Panc1 (cell line): ENCODE measurements around the gene ABCC1. TPM values are rescaled to one million over a fixed set of nuclear protein-coding genes. Genes with fewer than 3 reads are reported as not detected.

Source experiments
- ATAC-seq: fragments of 200-7000 bp; cut with Tn5 transposase; 2 replicates; pipeline ENCODE4 v1.9.1; 2020; ENCODE audit warnings: mild to moderate bottlenecking, moderate library complexity
- BruUV-seq: library from RNA; stranded (reverse); fragments of 400-500 nt; replicated peaks from 2 replicates; lab custom pipeline; 2021; lab: Mats Ljungman, UMichigan
- CTCF ChIA-PET: fragments of 300-600 bp; sonication (Branson Sonifier 250); formaldehyde crosslinking; loops from one replicate; lab custom pipeline; 2022; ENCODE audit warnings: antibody characterized with exemption; lab: Charles Lee
- POLR2A ChIA-PET: fragments of 300-600 bp; sonication (Branson Sonifier 250); formaldehyde crosslinking; loops from one replicate; lab custom pipeline; 2022; ENCODE audit warnings: antibody characterized with exemption; lab: Charles Lee
- DNase-seq: peaks from one replicate; pipeline ENCODE4 v3.0.0-alpha.2; 2010; ENCODE audit warnings: low read depth, low spot score
- H3K27ac ChIP-seq: 2 replicates; pipeline ENCODE4 v1.5.1; 2011; ENCODE audit warnings: mild to moderate bottlenecking, low read length, inconsistent platforms
- H3K27me3 ChIP-seq: fragments of 200-500 bp; sonication (Bioruptor generic); 2 replicates; pipeline ENCODE4 v1.6.0; 2014; ENCODE audit warnings: low read length, inconsistent platforms; ENCODE audit not compliant: control insufficient read depth, insufficient read depth
- H3K36me3 ChIP-seq: fragments of 200-500 bp; sonication (Bioruptor generic); 2 replicates; pipeline ENCODE4 v1.5.1; 2014; ENCODE audit warnings: inconsistent platforms, mild to moderate bottlenecking, low read length, moderate library complexity; ENCODE audit not compliant: control insufficient read depth, insufficient read depth
- H3K4me1 ChIP-seq: 2 replicates; pipeline ENCODE4 v1.5.1; 2011; ENCODE audit warnings: inconsistent platforms, mild to moderate bottlenecking, low read length, moderate library complexity; ENCODE audit not compliant: control insufficient read depth, insufficient read depth
- H3K4me3 ChIP-seq, 2 experiments: 2 replicates each; pipeline ENCODE4 v1.5.1; 2011 to 2012; ENCODE audit warnings: low read depth in 2 of 2, low read length in 2 of 2, mild to moderate bottlenecking in 2 of 2, inconsistent platforms in 1 of 2, moderate library complexity in 1 of 2
- H3K9me3 ChIP-seq: fragments of 200-500 bp; sonication (Bioruptor generic); 2 replicates; pipeline ENCODE4 v1.5.1; 2014; ENCODE audit warnings: low read depth, mild to moderate bottlenecking, inconsistent platforms, low read length, moderate library complexity; ENCODE audit not compliant: control insufficient read depth, insufficient read depth
- CTCF ChIP-seq: fragments of 450-650 bp; IDR thresholded peaks from 2 replicates; pipeline ENCODE4 v1.5.1; 2017; ENCODE audit warnings: mild to moderate bottlenecking
- POLR2AphosphoS5 ChIP-seq: IDR thresholded peaks from 2 replicates; pipeline ENCODE4 v1.6.1; 2012; ENCODE audit warnings: mild to moderate bottlenecking, low read depth, low read length, moderate library complexity
- REST ChIP-seq, 2 experiments: IDR thresholded peaks; 2 replicates each; pipeline ENCODE4 v1.6.1; 2011 to 2012; ENCODE audit warnings: low read depth in 2 of 2, control low read depth in 1 of 2, low read length in 1 of 2, mild to moderate bottlenecking in 1 of 2, moderate library complexity in 1 of 2; ENCODE audit not compliant: insufficient read depth in 1 of 2
- SIN3A ChIP-seq: IDR thresholded peaks from 2 replicates; pipeline ENCODE4 v1.6.1; 2012; ENCODE audit warnings: low read depth, mild to moderate bottlenecking, low read length, moderate library complexity, borderline replicate concordance; ENCODE audit not compliant: insufficient read depth
- TCF7L2 ChIP-seq: IDR thresholded peaks from 2 replicates; pipeline ENCODE4 v1.6.1; 2011; ENCODE audit warnings: mild to moderate bottlenecking, low read depth, low read length, inconsistent platforms
- in situ Hi-C: cut with HindIII; loops from 2 replicates; pipeline ENCODE4 v1.10.0; 2016; ENCODE audit warnings: low sequenced_read_pairs, low pct_unique_long_range_greater_than_20kb
- intact Hi-C: fragments of 100-400 bp; cut with micrococcal nuclease; formaldehyde crosslinking; loops from one replicate; pipeline ENCODE4 v1.10.0; 2022; ENCODE audit not compliant: unreplicated experiment
- total RNA-seq: library from RNA; stranded (reverse); gene quantifications from one replicate; pipeline ENCODE4 v1.2.1, GENCODE V29; 2021; ENCODE audit not compliant: unreplicated experiment

The ABCC1 gene
- total RNA-seq, 1 experiment from 2014 or later, result 296 TPM

GRCh38 chr16:16015849-16016248, 66.4 kb downstream of the ABCC1 start:
- in situ Hi-C loops, result no loop called here
- no peaks in the 10 kb centered on the region for H3K36me3 ChIP-seq

GRCh38 chr16:16016388-16016964, 67.1 kb downstream of the ABCC1 start:
- Histone ChIP-seq H3K27me3 (no peaks in the 10 kb centered on the region), H3K4me1 (peaks cover 42% of the 10 kb centered on the region), H3K9me3 (no peaks in the 10 kb centered on the region), H3K27ac (peak overlapping the region; percentile 75), H3K36me3 (no peaks in the 10 kb centered on the region), H3K4me3 (no peak overlapping the region)
- no peak for TF ChIP-seq TCF7L2
- TF ChIP-seq POLR2AphosphoS5, result no peak
- no peak for TF ChIP-seq REST (IDR thresholded peaks at IDR 0.05; ENCODE audit: insufficient read depth in 1 of 2, low read depth in 2 of 2, low read length in 1 of 2)
- no peak for TF ChIP-seq SIN3A
- TF ChIP-seq CTCF, result no peak
- intact Hi-C loops, result no loop called here
- ChIA-PET CTCF (interaction anchor here (0.6 kb wide), 1 partner anchor 112 kb away, joined by 7 read pairs; no protein-coding TSS in a partner anchor), POLR2A (no interaction called here)
- in situ Hi-C loops, result no loop called here
- no TSS peak for BruUV-seq
- DNase-seq (no peak), ATAC-seq (no peak)

More at GRCh38 chr16:16015849-16016248, 66.4 kb downstream of the ABCC1 start:
- H3K9me3 ChIP-seq, result no peaks in the 10 kb centered on the region
- no peak for ATAC-seq
- no peak overlapping the region for H3K4me3 ChIP-seq
- intact Hi-C loops, result no loop called here
- H3K27me3 ChIP-seq, result no peaks in the 10 kb centered on the region
- BruUV-seq, result no TSS peak
- DNase-seq, result no peak
- no peak for TF ChIP-seq CTCF
- TF ChIP-seq TCF7L2, result no peak
- no peak for TF ChIP-seq REST (IDR thresholded peaks at IDR 0.05; ENCODE audit: insufficient read depth in 1 of 2, low read depth in 2 of 2, low read length in 1 of 2)
- TF ChIP-seq SIN3A, result no peak
- CTCF ChIA-PET, result no interaction called here
- peaks cover 36% of the 10 kb centered on the region for H3K4me1 ChIP-seq
- peak overlapping the region; percentile 36 for H3K27ac ChIP-seq
- POLR2A ChIA-PET, result no interaction called here
